Measurements from ENCODE around the gene CNTN5. TPM values are rescaled to one million over a fixed set of nuclear protein-coding genes. Genes with fewer than 3 reads are reported as not detected.
"Not testable (repeated sequence)": the region's sequence is repeated elsewhere in the genome, so short reads cannot be mapped to it uniquely, and the experiment has no call there.

CNTN5 gene
- total RNA-seq, 1 experiment from 2014 or later = not detected

DNA sequence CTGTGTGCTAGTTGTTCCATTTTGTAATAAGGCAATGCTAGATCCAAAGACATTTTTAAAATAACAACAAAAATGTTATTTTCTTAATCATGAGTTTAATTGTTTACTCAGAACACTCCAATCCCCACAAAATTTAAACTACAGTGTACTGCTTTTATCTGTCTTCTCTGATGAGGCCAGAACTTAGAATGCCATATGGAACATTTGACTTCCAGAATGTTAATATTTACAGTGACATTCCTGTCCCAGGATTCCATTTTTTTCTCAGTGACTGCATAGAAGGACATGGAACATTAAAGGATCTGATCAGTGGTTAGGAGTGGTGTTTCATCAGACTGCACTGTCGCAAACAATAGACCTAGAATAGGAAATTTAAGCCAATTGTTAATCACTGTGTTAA lies 1171.4 kb downstream of the CNTN5 start:
- no peak for DNase-seq (ENCODE audit: low read depth)

GRCh38 chr11:100203789-100204188 lies 1183.0 kb downstream of the CNTN5 start:
- no peak for DNase-seq (ENCODE audit: low read depth)

GRCh38 chr11:100205926-100206325 lies 1185.2 kb downstream of the CNTN5 start:
- DNase-seq (ENCODE audit: low read depth) = no peak

DNA sequence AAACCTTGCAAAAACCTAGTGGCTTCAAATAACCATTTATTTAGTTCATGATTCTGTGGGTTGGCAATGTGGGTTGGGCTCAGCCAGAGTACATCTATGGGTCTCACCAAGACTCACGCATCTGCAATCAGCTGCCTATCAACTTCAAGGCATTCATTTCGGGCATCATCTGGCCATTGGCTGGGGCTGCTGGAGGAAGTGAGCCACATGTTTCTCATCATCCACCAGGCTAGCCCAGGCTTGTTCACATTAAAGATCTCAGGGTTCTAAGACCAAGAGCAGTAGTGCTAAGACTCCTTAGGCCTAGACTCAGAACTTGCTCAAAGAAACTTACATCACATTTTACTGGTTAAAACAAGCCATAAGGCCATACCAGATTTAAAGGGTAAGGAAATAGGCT lies 1187.5 kb downstream of the CNTN5 start:
- DNase-seq (ENCODE audit: low read depth) = no peak

DNA sequence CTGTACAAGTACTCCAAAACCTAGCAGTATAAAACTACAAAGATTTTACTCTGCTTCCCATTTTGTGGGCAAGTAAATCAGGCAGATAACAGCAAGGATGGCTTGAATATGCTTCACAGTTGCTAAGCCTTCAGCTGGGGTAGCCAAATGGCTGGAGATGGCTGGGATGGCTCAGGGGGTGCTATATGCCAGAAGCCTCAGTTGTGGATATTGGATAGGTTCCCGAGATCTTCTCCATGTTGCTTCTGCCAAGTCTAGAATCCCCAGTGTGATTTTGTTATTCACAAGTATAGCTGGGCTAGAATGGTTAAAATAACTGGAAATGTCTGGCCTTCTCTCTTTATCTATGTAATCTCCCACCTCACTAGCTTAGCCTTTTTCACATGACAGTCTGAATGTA lies 1194.0 kb downstream of the CNTN5 start:
- DNase-seq (ENCODE audit: low read depth) = no peak

- no peak for DNase-seq (ENCODE audit: low read depth)
Measured at GRCh38 chr11:100220801-100221200, 1200.1 kb downstream of the CNTN5 start.

DNA sequence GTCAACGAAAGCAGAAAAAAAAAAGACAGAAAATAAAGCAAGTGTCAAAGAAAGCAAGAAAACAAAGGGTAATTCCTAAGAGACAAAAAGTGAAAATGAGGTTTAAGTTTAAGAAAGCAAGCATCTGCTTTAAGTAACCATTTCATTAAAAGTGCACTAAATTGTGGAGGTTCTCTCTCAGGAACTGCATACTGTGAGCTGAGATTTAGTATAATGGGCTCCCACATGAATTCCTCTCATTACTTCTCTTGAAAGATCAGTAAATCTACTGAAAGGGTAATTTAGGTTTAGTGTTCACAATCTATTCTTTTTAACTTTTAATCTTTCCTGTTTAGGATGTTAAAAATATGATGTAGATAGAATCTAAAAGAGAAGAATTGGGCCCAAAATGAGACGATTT lies 1201.0 kb downstream of the CNTN5 start:
- DNase-seq (ENCODE audit: low read depth) = no peak

DNA sequence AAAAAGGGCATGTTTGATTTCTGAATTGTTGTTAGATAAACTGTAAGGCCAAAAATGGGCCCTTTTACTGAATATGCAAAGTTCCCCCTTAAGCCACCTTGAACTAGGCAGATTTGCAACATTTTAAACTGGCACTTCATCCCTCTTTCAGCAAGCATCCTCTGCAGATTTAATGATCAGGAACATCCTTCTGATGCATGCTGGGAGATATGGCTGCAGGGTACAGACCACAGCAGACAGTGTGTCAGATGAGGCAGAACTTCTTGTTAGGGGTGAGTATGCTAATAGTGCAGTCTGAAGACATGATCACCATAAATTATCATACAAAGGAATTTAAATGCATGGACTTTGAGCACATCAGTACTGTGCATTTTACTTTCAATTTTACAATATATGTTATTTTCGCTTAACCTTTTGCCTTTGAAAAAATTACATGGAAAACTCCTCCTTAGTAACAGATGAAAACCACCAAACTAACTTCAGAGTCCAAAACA lies 1203.8 kb downstream of the CNTN5 start:
- no peak for DNase-seq (ENCODE audit: low read depth)

GRCh38 chr11:100229086-100229485 lies 1208.3 kb downstream of the CNTN5 start:
- no peak for DNase-seq (ENCODE audit: low read depth)

DNA sequence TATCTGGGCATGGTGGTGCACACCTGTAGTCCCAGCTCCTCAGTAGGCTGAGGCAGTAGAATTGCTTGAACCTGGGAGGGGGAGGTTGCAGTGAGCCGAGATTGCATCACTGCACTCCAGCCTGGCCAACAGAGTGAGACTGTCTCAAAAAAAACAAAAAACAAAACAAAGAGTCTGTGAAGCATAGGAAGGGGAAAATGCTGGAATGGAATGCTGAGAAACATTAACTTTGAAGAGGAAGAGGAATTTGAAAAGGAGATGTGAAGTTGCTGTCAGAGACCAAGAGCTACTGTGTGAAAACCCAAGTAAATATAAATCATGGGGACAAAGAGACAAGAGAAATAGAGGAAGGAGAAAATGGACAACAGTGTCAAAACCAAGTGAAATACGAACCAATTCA lies 1211.3 kb downstream of the CNTN5 start:
- no peak for DNase-seq (ENCODE audit: low read depth)

- no peak for DNase-seq (ENCODE audit: low read depth)
Measured at GRCh38 chr11:100235085-100235484, 1214.3 kb downstream of the CNTN5 start.

- no peak for DNase-seq (ENCODE audit: low read depth)
Measured at GRCh38 chr11:100240025-100240539, 1219.3 kb downstream of the CNTN5 start.

GRCh38 chr11:100247704-100248103 lies 1227.0 kb downstream of the CNTN5 start:
- no peak for DNase-seq (ENCODE audit: low read depth)

DNA sequence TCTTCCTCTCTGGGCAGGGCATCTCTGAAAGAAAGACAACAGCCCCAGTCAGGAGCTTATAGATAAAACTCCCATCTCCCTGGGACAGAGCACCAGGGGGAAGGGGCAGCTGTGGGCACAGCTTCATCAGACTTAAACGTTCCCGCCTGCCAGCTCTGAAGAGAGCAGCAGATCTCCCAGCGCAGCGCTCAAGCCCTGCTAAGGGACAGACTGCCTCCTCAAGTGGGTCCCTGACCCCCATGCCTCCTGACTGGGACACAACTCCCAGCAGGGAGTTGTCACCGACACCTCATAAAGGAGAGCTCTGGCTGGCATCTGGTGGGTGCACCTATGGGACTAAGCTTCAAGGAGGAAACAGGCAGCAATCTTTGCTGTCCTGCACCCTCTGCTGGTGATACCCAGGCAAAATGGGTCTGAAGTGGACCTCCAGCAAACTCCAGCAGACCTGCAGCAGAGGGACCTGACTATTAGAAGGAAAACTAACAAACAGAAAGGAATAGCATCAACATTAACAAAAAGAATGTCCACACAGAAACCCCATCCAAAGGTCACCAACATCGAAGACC lies 1236.6 kb downstream of the CNTN5 start:
- not testable (repeated sequence) for DNase-seq (ENCODE audit: low read depth)

- no peak for DNase-seq (ENCODE audit: low read depth)
Measured at GRCh38 chr11:100269516-100269915, 1248.8 kb downstream of the CNTN5 start.

- DNase-seq (ENCODE audit: low read depth) = no peak
Measured at GRCh38 chr11:100273066-100273815, 1252.5 kb downstream of the CNTN5 start.

DNA sequence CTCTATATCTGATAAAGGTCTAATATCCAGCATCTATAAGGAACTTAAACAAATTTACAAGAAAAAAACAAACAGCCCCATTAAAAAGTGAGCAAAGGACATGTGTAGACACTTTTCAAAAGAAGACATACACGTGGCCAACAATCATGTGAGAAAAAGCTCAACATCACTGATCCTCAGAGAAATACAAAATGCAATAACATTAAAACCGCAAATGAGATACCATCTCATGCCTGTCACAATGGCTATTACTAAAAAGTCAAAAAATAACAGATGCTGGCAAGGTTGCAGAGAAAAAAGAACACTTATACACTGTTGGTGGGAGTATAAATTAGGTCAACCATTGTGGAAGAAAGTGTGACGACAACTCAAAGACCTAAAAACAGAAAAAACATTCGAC lies 1253.7 kb downstream of the CNTN5 start:
- not testable (repeated sequence) for DNase-seq (ENCODE audit: low read depth)

GRCh38 chr11:100294748-100295147 lies 1274.0 kb downstream of the CNTN5 start:
- DNase-seq (ENCODE audit: low read depth) = no peak

- DNase-seq (ENCODE audit: low read depth) = no peak
Measured at GRCh38 chr11:100296051-100296679, 1275.4 kb downstream of the CNTN5 start.

DNA sequence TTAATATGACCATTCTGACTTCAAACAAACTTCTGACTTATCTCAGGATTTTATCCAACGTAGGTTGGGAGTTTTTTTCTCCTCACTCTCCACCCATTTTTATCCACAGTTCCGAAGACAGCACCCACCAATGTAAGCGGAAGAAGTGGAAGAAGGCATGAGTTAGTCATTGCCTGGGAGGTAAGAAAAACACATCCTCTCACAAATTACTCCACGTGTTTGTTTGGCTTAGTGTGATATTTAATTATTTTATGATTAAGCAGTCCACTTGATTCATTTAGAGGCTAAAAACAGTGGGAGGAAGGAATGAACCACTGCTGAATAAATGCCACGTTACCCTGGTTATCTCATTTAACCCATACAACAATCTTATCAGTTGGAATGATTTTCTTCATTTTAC lies 1276.8 kb downstream of the CNTN5 start:
- DNase-seq (ENCODE audit: low read depth) = no peak

- DNase-seq (ENCODE audit: low read depth) = no peak
Measured at GRCh38 chr11:100302824-100303223, 1282.1 kb downstream of the CNTN5 start.

GRCh38 chr11:100303897-100304296 lies 1283.1 kb downstream of the CNTN5 start:
- no peak for DNase-seq (ENCODE audit: low read depth)

DNA sequence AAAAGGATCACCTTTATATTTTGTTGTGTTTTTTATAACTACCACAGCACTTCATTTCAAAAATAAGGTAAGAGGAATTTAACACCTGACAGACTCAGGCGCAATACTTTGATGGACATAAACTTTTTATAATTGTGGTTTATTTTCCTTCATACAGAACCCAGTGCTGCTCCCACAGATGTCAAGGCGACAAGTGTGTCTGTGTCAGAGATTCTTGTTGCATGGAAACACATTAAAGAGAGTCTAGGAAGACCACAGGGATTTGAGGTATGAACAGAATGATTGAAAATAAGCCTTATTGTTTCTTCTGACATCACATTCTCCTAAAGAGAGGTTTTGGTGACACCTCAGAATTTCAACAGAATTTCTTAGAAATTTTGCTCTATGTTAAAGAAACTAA lies 1287.5 kb downstream of the CNTN5 start:
- DNase-seq (ENCODE audit: low read depth) = no peak
